CD4-positive, CD25-positive, alpha-beta regulatory T cell (primary cell): ENCODE results near the gene ANKFN1. TPM values are rescaled to one million over a fixed set of nuclear protein-coding genes. Genes with fewer than 3 reads are reported as not detected.

Experiments used
- ATAC-seq, 2 donors: fragments of 150-1000 bp; cut with Tn5 transposase; one replicate each; pipeline ENCODE4 v1.10.0; 2021; ENCODE audit warnings: low read depth in 2 of 2, moderate number of reproducible peaks in 2 of 2, moderate library complexity in 1 of 2
- DNase-seq, 3 donors: peaks; one replicate each; pipeline versions ENCODE4 v3.0.0 to v3.0.0-alpha.2; 2012 to 2022; ENCODE audit warnings: mixed read lengths in 1 of 3
- H3K27ac ChIP-seq: one replicate; pipeline ENCODE4 v1.7.0; 2013; ENCODE audit warnings: mild to moderate bottlenecking, low read length; ENCODE audit not compliant: insufficient read depth, poor library complexity, severe bottlenecking
- H3K27me3 ChIP-seq: one replicate; pipeline ENCODE4 v1.7.0; 2013; ENCODE audit warnings: low read length; ENCODE audit not compliant: control insufficient read depth, insufficient read depth
- H3K36me3 ChIP-seq: one replicate; pipeline ENCODE4 v1.7.0; 2013; ENCODE audit warnings: mild to moderate bottlenecking, low read length, moderate library complexity; ENCODE audit not compliant: control insufficient read depth, insufficient read depth
- H3K4me1 ChIP-seq: 2 replicates; pipeline ENCODE4 v1.7.0; 2013; ENCODE audit warnings: mild to moderate bottlenecking, low read length; ENCODE audit not compliant: insufficient read depth, control insufficient read depth, poor library complexity, severe bottlenecking
- H3K4me3 ChIP-seq: one replicate; pipeline ENCODE4 v1.7.0; 2013; ENCODE audit warnings: low read depth, mild to moderate bottlenecking, low read length, moderate library complexity
- H3K9me3 ChIP-seq, 2 experiments: 1 replicate in 1 of 2; 2 replicates in 1 of 2; pipeline ENCODE4 v1.7.0; 2013; ENCODE audit warnings: low read length in 2 of 2, mild to moderate bottlenecking in 1 of 2, moderate library complexity in 1 of 2; ENCODE audit not compliant: control insufficient read depth in 2 of 2
- H3K27ac Mint-ChIP-seq, 3 donors: one replicate each; pipeline ENCODE4 v1.8.0; 2020 to 2022; ENCODE audit warnings: mild to moderate bottlenecking in 3 of 3, mixed read lengths in 3 of 3, moderate library complexity in 2 of 3
- H3K27me3 Mint-ChIP-seq: one replicate; pipeline ENCODE4 v1.8.0; 2022; ENCODE audit warnings: mild to moderate bottlenecking, mixed read lengths
- H3K36me3 Mint-ChIP-seq: one replicate; pipeline ENCODE4 v1.8.0; 2020; ENCODE audit warnings: mixed read lengths
- H3K4me1 Mint-ChIP-seq, 4 donors: one replicate each; pipeline ENCODE4 v1.8.0; 2020 to 2022; ENCODE audit warnings: mixed read lengths in 4 of 4, mild to moderate bottlenecking in 1 of 4
- H3K4me3 Mint-ChIP-seq, 4 donors: one replicate each; pipeline ENCODE4 v1.8.0; 2020 to 2022; ENCODE audit warnings: mild to moderate bottlenecking in 4 of 4, mixed read lengths in 4 of 4, moderate library complexity in 3 of 4
- H3K9me3 Mint-ChIP-seq, 7 donors: one replicate each; pipeline ENCODE4 v1.8.0; 2020 to 2022; ENCODE audit warnings: mixed read lengths in 7 of 7, mild to moderate bottlenecking in 3 of 7, moderate library complexity in 2 of 7
- polyA plus RNA-seq, 4 donors: library from polyadenylated mRNA; unstranded; fragments of 300-500 nt; fragmentation: Illumina TruSeq; gene quantifications; one replicate each; pipeline ENCODE4 v1.2.3, GENCODE V29; 2021
- total RNA-seq: library from RNA; stranded (reverse); gene quantifications from one replicate; pipeline ENCODE4 v1.2.3, GENCODE V29; 2022

The ANKFN1 gene
- total and polyA plus RNA-seq, 5 donors from 2014 or later: not detected

- Mint-ChIP-seq H3K4me1 (no peaks in the 10 kb centered on the region), H3K27me3 (peaks cover 14% of the 10 kb centered on the region), H3K4me3 (no peak overlapping the region), H3K27ac (no peak overlapping the region), H3K36me3 (no peaks in the 10 kb centered on the region), H3K9me3 (peaks cover 0 to 9% (median 2%) of the 10 kb centered on the region in 7 donors)
- no peak for ATAC-seq
- Histone ChIP-seq H3K4me3 (no peak overlapping the region), H3K27ac (no peak overlapping the region), H3K9me3 (no peaks in the 10 kb centered on the region), H3K36me3 (no peaks in the 10 kb centered on the region), H3K4me1 (no peaks in the 10 kb centered on the region), H3K27me3 (peaks cover 5% of the 10 kb centered on the region)
- no peak for DNase-seq
Observed at GRCh38 chr17:56548661-56549060, 395.4 kb downstream of the ANKFN1 start.

GRCh38 chr17:56549501-56549900, 396.2 kb downstream of the ANKFN1 start:
- Mint-ChIP-seq H3K9me3 (peaks cover 0 to 9% (median 2%) of the 10 kb centered on the region in 7 donors), H3K27me3 (peaks cover 14% of the 10 kb centered on the region), H3K27ac (no peak overlapping the region), H3K4me1 (no peaks in the 10 kb centered on the region), H3K36me3 (no peaks in the 10 kb centered on the region), H3K4me3 (no peak overlapping the region)
- no peak for DNase-seq
- Histone ChIP-seq H3K27ac (no peak overlapping the region), H3K4me3 (no peak overlapping the region), H3K4me1 (no peaks in the 10 kb centered on the region), H3K9me3 (no peaks in the 10 kb centered on the region), H3K36me3 (no peaks in the 10 kb centered on the region), H3K27me3 (peaks cover 5% of the 10 kb centered on the region)
- no peak for ATAC-seq

- no peaks in the 10 kb centered on the region for H3K36me3 ChIP-seq
- H3K27ac Mint-ChIP-seq: no peak overlapping the region
- peaks cover 24% of the 10 kb centered on the region for H3K27me3 Mint-ChIP-seq
- no peaks in the 10 kb centered on the region for H3K9me3 Mint-ChIP-seq
- H3K9me3 ChIP-seq: no peaks in the 10 kb centered on the region
- DNase-seq (no peak), ATAC-seq (no peak)
- H3K36me3 Mint-ChIP-seq: no peaks in the 10 kb centered on the region
- H3K4me1 ChIP-seq: no peaks in the 10 kb centered on the region
- H3K27me3 ChIP-seq: peaks cover 6% of the 10 kb centered on the region
- no peak overlapping the region for H3K4me3 ChIP-seq
- H3K4me1 Mint-ChIP-seq: no peaks in the 10 kb centered on the region
- H3K4me3 Mint-ChIP-seq: no peak overlapping the region
- H3K27ac ChIP-seq: no peak overlapping the region
Observed at GRCh38 chr17:56557682-56558081, 404.4 kb downstream of the ANKFN1 start.

GRCh38 chr17:56558088-56558487, 404.8 kb downstream of the ANKFN1 start:
- DNase-seq (no peak), ATAC-seq (no peak)
- no peaks in the 10 kb centered on the region for H3K9me3 Mint-ChIP-seq
- H3K27ac ChIP-seq: no peak overlapping the region
- H3K36me3 Mint-ChIP-seq: no peaks in the 10 kb centered on the region
- H3K36me3 ChIP-seq: no peaks in the 10 kb centered on the region
- peaks cover 6% of the 10 kb centered on the region for H3K27me3 ChIP-seq
- no peaks in the 10 kb centered on the region for H3K9me3 ChIP-seq
- H3K4me3 Mint-ChIP-seq: no peak overlapping the region
- no peaks in the 10 kb centered on the region for H3K4me1 ChIP-seq
- no peak overlapping the region for H3K4me3 ChIP-seq
- no peak overlapping the region for H3K27ac Mint-ChIP-seq
- peaks cover 23% of the 10 kb centered on the region for H3K27me3 Mint-ChIP-seq
- no peaks in the 10 kb centered on the region for H3K4me1 Mint-ChIP-seq
